ENCODE measurements around the gene ILK.

GRCh38 chr11:6565988-6566703, 37.4 kb upstream of the ILK start:
- TF ChIP-seq CTCF (IDR thresholded peaks at IDR 0.05; ENCODE audit: insufficient read depth, low read length, poor library complexity, severe bottlenecking) (no peak), EZH2phosphoT487 (conservative IDR thresholded peaks at IDR 0.05; ENCODE audit: low read length) (no peak)
